IMR-90 (cell line): ENCODE results near the gene IL4.

Source experiments
- MAZ ChIP-seq: IDR thresholded peaks from 2 replicates; pipeline ENCODE4 v1.6.1; 2012; ENCODE audit warnings: low read depth, mild to moderate bottlenecking, low read length, improper control_type of control experiment, moderate library complexity, borderline replicate concordance
- MXI1 ChIP-seq: IDR thresholded peaks from 2 replicates; pipeline ENCODE4 v1.6.1; 2012; ENCODE audit warnings: low read depth, mild to moderate bottlenecking, low read length, moderate library complexity, borderline replicate concordance
- SMC3 ChIP-seq: fragments of 150-350 bp; IDR thresholded peaks from 2 replicates; pipeline ENCODE4 v1.6.1; 2016; ENCODE audit warnings: low read depth, mild to moderate bottlenecking, antibody characterized with exemption, low read length, moderate library complexity
- TF ChIP-seq, protein P1 (sequence below): conservative IDR thresholded peaks from 2 replicates; pipeline ENCODE4 v1.5.1; 2012; ENCODE audit warnings: mild to moderate bottlenecking, low read depth, low read length, improper control_type of control experiment

DNA sequence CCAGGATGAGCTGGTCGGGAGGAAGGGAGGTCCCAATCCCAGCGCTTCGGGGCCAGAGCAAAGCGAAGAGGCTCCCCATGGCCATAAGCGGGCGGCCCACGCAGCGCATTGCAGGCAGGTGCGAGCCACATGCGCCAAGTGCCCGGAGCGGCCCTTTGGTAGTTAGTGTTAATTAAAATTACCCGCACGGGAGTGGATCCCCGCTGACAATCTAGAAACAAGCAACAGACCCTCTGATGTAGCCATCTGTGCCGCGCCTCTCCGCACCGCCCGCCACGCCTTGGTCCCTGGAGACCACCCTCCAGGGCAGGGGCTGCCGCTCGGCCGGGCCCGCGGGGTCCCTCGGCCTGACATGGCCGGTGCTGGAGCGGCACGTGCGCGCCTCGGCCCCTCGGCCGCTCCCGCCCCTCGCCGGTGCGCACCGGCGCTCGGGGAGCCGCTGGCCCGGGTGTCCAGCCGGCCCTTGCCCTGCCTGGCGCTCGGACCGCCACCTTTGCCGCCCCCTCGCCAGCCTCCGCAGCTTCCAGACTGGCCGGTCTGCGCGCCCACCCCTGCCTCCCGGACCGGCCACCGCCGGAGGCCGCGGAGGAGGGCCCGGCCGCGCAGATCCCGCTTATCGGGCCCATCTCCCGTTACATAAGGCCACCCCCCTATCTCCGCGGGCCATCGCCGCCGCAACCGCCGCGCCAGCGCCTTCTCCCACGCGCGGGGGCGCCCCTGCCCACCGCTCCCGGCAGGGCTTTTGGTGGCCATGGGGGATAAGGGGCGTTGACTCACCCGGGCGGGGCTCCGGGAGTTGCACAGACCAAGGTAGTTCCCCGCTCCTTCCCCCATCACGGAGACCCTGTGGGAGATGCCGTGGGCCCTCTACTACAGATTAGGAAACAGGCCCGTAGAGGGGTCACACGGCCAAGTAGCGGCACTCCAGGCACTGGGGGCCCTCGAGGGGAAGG, 17.7 kb upstream of the IL4 start:
- TF ChIP-seq, protein P1, sequence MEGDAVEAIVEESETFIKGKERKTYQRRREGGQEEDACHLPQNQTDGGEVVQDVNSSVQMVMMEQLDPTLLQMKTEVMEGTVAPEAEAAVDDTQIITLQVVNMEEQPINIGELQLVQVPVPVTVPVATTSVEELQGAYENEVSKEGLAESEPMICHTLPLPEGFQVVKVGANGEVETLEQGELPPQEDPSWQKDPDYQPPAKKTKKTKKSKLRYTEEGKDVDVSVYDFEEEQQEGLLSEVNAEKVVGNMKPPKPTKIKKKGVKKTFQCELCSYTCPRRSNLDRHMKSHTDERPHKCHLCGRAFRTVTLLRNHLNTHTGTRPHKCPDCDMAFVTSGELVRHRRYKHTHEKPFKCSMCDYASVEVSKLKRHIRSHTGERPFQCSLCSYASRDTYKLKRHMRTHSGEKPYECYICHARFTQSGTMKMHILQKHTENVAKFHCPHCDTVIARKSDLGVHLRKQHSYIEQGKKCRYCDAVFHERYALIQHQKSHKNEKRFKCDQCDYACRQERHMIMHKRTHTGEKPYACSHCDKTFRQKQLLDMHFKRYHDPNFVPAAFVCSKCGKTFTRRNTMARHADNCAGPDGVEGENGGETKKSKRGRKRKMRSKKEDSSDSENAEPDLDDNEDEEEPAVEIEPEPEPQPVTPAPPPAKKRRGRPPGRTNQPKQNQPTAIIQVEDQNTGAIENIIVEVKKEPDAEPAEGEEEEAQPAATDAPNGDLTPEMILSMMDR = peak; percentile 30; the same call in 1 of the 2 replicates
- TF ChIP-seq SMC3 (no peak), MXI1 (no peak), MAZ (no peak; the same call in 1 of the 2 replicates)
